OCI-LY3 (cell line): Measurements from ENCODE around the gene CATSPERZ.

Experiments
- H2AFZ ChIP-seq: fragments of 200-600, 300-600 bp; shearing (Covaris generic); 2 replicates; pipeline ENCODE4 v1.6.0; 2014; ENCODE audit warnings: antibody characterized with exemption, low read depth, low read length
- H3K27ac ChIP-seq: fragments of 200-600, 300-600 bp; sonication (generic); 2 replicates; pipeline ENCODE4 v1.5.1; 2014; ENCODE audit warnings: mild to moderate bottlenecking, low read length, moderate library complexity, mixed read lengths
- H3K27me3 ChIP-seq: fragments of 200-600, 300-600 bp; sonication (generic); 2 replicates; pipeline ENCODE4 v1.6.1; 2014; ENCODE audit warnings: low read depth, low read length, mixed read lengths
- H3K36me3 ChIP-seq: fragments of 200-600, 300-600 bp; sonication (generic); replicated peaks from 2 replicates; pipeline ENCODE3; 2014; ENCODE audit warnings: low read depth, low read length, mixed read lengths
- H3K4me1 ChIP-seq: fragments of 300-600, 200-600 bp; sonication (generic); 2 replicates; pipeline ENCODE4 v1.6.1; 2014; ENCODE audit warnings: low read length, mixed read lengths
- H3K4me2 ChIP-seq: fragments of 200-600, 300-600 bp; sonication (generic); 2 replicates; pipeline ENCODE4 v1.6.1; 2014; ENCODE audit warnings: low read length, mixed read lengths
- H3K4me3 ChIP-seq: fragments of 300-600, 200-600 bp; sonication (generic); 2 replicates; pipeline ENCODE4 v1.5.1; 2014; ENCODE audit warnings: antibody characterized with exemption, mild to moderate bottlenecking, low read length, moderate library complexity
- H3K79me2 ChIP-seq: fragments of 300-600, 200-600 bp; shearing (Covaris generic); 2 replicates; pipeline ENCODE4 v1.6.1; 2014; ENCODE audit warnings: mild to moderate bottlenecking, low read length, mixed read lengths
- H3K9ac ChIP-seq: fragments of 300-600, 200-600 bp; shearing (Covaris generic); 2 replicates; pipeline ENCODE4 v1.6.0; 2014; ENCODE audit warnings: mild to moderate bottlenecking, low read length, moderate library complexity
- H3K9me3 ChIP-seq: fragments of 200-600, 300-600 bp; shearing (Covaris generic); 2 replicates; pipeline ENCODE4 v1.6.1; 2014; ENCODE audit warnings: low read length, mixed read lengths; ENCODE audit not compliant: insufficient read depth
- H4K20me1 ChIP-seq: fragments of 200-600, 300-600 bp; sonication (generic); 2 replicates; pipeline ENCODE4 v1.6.1; 2016; ENCODE audit warnings: low read length, mixed read lengths; ENCODE audit not compliant: insufficient read depth
- CTCF ChIP-seq: fragments of 200-600, 300-600 bp; sonication (generic); IDR thresholded peaks from 2 replicates; pipeline ENCODE4 v1.5.1; 2014; ENCODE audit warnings: antibody characterized with exemption, low read length, low read depth
- EZH2phosphoT487 ChIP-seq: fragments of 200-600 bp; shearing (Covaris generic); IDR thresholded peaks from 2 replicates; pipeline ENCODE4 v1.6.1; 2018; ENCODE audit warnings: antibody characterized with exemption, mixed run types, low read depth

CATSPERZ gene

GRCh38 chr11:64291262-64291751, 8.9 kb upstream of the CATSPERZ start, which contains the start of gene KCNK4:
Gene KCNK4 (plus strand): TSS chr11:64291302. CDS start chr11:64293019, 1,717 bp downstream.
- H3K4me1 ChIP-seq: peaks cover 4% of the 10 kb centered on the region
- H4K20me1 ChIP-seq: no peaks in the 10 kb centered on the region
- no peaks in the 10 kb centered on the region for H3K79me2 ChIP-seq
- H3K4me2 ChIP-seq: no peak within 1 kb of the TSS
- H3K4me3 ChIP-seq: no peak within 1 kb of the TSS
- TF ChIP-seq CTCF: no peak
- no peak for TF ChIP-seq EZH2phosphoT487
- no peak within 1 kb of the TSS for H2AFZ ChIP-seq
- H3K27me3 ChIP-seq: peaks cover 12% of the 10 kb centered on the region; the same call in 1 of the 2 replicates
- H3K36me3 ChIP-seq: no peaks in the 10 kb centered on the region
- H3K27ac ChIP-seq: no peak within 1 kb of the TSS
- H3K9me3 ChIP-seq: no peaks in the 10 kb centered on the region
- no peak within 1 kb of the TSS for H3K9ac ChIP-seq

- no peak overlapping the region for H3K4me3 ChIP-seq
Measured at GRCh38 chr11:64291752-64292459, 8.3 kb upstream of the CATSPERZ start.

GRCh38 chr11:64292460-64293254, 7.5 kb upstream of the CATSPERZ start:
- Histone ChIP-seq H3K36me3 (no peaks in the 10 kb centered on the region), H3K79me2 (no peaks in the 10 kb centered on the region), H2AFZ (no peak overlapping the region), H3K9me3 (no peaks in the 10 kb centered on the region), H3K4me3 (no peak overlapping the region), H3K4me1 (no peaks in the 10 kb centered on the region), H3K4me2 (no peak overlapping the region), H3K9ac (no peak overlapping the region), H3K27ac (no peak overlapping the region), H4K20me1 (no peaks in the 10 kb centered on the region), H3K27me3 (peaks cover 16% of the 10 kb centered on the region; the same call in 1 of the 2 replicates)
- TF ChIP-seq EZH2phosphoT487: no peak
- no peak for TF ChIP-seq CTCF

More at GRCh38 chr11:64291752-64292459, 8.3 kb upstream of the CATSPERZ start:
- Histone ChIP-seq H3K79me2 (no peaks in the 10 kb centered on the region), H4K20me1 (no peaks in the 10 kb centered on the region), H3K27ac (no peak overlapping the region), H3K9ac (no peak overlapping the region), H3K36me3 (no peaks in the 10 kb centered on the region), H3K4me2 (no peak overlapping the region), H2AFZ (no peak overlapping the region), H3K9me3 (no peaks in the 10 kb centered on the region), H3K27me3 (peaks cover 16% of the 10 kb centered on the region; the same call in 1 of the 2 replicates), H3K4me1 (no peaks in the 10 kb centered on the region)
- TF ChIP-seq EZH2phosphoT487 (no peak), CTCF (no peak)

- Histone ChIP-seq H3K4me2 (no peak overlapping the region), H2AFZ (no peak overlapping the region), H3K79me2 (no peaks in the 10 kb centered on the region), H3K27ac (no peak overlapping the region), H4K20me1 (no peaks in the 10 kb centered on the region), H3K27me3 (peaks cover 16% of the 10 kb centered on the region; the same call in 1 of the 2 replicates), H3K9me3 (no peaks in the 10 kb centered on the region), H3K4me1 (no peaks in the 10 kb centered on the region), H3K9ac (no peak overlapping the region), H3K4me3 (no peak overlapping the region), H3K36me3 (no peaks in the 10 kb centered on the region)
- TF ChIP-seq EZH2phosphoT487 (no peak), CTCF (no peak)
Measured at GRCh38 chr11:64294774-64295173, 5.4 kb upstream of the CATSPERZ start.
